Trophoblast cell (in vitro differentiated cells and primary cell): ENCODE data around the gene SLC22A23.

Experiments used
- DNase-seq, 2 donors: peaks; one replicate each; pipeline ENCODE4 v3.0.0-alpha.2; 2016
- H2AFZ ChIP-seq: 2 replicates; pipeline ENCODE4 v1.6.1; 2013; ENCODE audit warnings: low read length, moderate library complexity, mild to moderate bottlenecking; ENCODE audit not compliant: insufficient read depth, poor library complexity
- H2AK5ac ChIP-seq: 2 replicates; pipeline ENCODE4 v1.6.1; 2013; ENCODE audit warnings: mild to moderate bottlenecking, low read length
- H2BK120ac ChIP-seq: 2 replicates; pipeline ENCODE4 v1.6.1; 2013; ENCODE audit warnings: low read length, mild to moderate bottlenecking, moderate library complexity; ENCODE audit not compliant: insufficient read depth, poor library complexity
- H2BK12ac ChIP-seq: 2 replicates; pipeline ENCODE4 v1.6.1; 2013; ENCODE audit warnings: mild to moderate bottlenecking, low read length, moderate library complexity
- H2BK5ac ChIP-seq: 2 replicates; pipeline ENCODE4 v1.6.1; 2013; ENCODE audit warnings: low read length, low read depth, moderate library complexity, mild to moderate bottlenecking; ENCODE audit not compliant: poor library complexity
- H3K14ac ChIP-seq: 2 replicates; pipeline ENCODE4 v1.6.1; 2013; ENCODE audit warnings: mild to moderate bottlenecking, low read length
- H3K18ac ChIP-seq: 2 replicates; pipeline ENCODE4 v1.6.1; 2013; ENCODE audit warnings: mild to moderate bottlenecking, low read length
- H3K23ac ChIP-seq: 2 replicates; pipeline ENCODE4 v1.6.1; 2013; ENCODE audit warnings: low read length
- H3K27ac ChIP-seq: 2 replicates; pipeline ENCODE4 v1.5.1; 2013; ENCODE audit warnings: low read depth, mild to moderate bottlenecking, inconsistent platforms, low read length, moderate library complexity
- H3K27me3 ChIP-seq: 2 replicates; pipeline ENCODE4 v1.6.1; 2013; ENCODE audit warnings: inconsistent platforms, mild to moderate bottlenecking, low read length, moderate library complexity; ENCODE audit not compliant: insufficient read depth
- H3K36me3 ChIP-seq, 2 experiments: 1 replicate in 1 of 2; 2 replicates in 1 of 2; pipeline ENCODE4 v1.6.1; 2013; ENCODE audit warnings: low read length in 2 of 2, mild to moderate bottlenecking in 2 of 2, moderate library complexity in 1 of 2; ENCODE audit not compliant: insufficient read depth in 2 of 2, control insufficient read depth in 1 of 2
- H3K4ac ChIP-seq: 2 replicates; pipeline ENCODE4 v1.6.1; 2013; ENCODE audit warnings: low read depth, mild to moderate bottlenecking, low read length, moderate library complexity
- H3K4me1 ChIP-seq, 2 experiments: 1 replicate in 1 of 2; 2 replicates in 1 of 2; pipeline ENCODE4 v1.6.1; 2013; ENCODE audit warnings: low read length in 2 of 2, mild to moderate bottlenecking in 2 of 2, moderate library complexity in 1 of 2; ENCODE audit not compliant: insufficient read depth in 2 of 2, control insufficient read depth in 1 of 2
- H3K4me2 ChIP-seq: 2 replicates; pipeline ENCODE4 v1.6.1; 2013; ENCODE audit warnings: inconsistent platforms, mild to moderate bottlenecking, low read length, moderate library complexity
- H3K4me3 ChIP-seq: 2 replicates; pipeline ENCODE4 v1.5.1; 2013; ENCODE audit warnings: mild to moderate bottlenecking, low read depth, low read length, inconsistent platforms
- H3K79me1 ChIP-seq: one replicate; pipeline ENCODE4 v1.6.1; 2013; ENCODE audit warnings: low read length
- H3K79me2 ChIP-seq: 2 replicates; pipeline ENCODE4 v1.6.1; 2013; ENCODE audit warnings: low read length, mild to moderate bottlenecking; ENCODE audit not compliant: control insufficient read depth, insufficient read depth, poor library complexity
- H3K9ac ChIP-seq: 2 replicates; pipeline ENCODE4 v1.6.1; 2013; ENCODE audit warnings: mild to moderate bottlenecking, low read length
- H3K9me3 ChIP-seq: 2 replicates; pipeline ENCODE4 v1.6.1; 2013; ENCODE audit warnings: low read depth, mild to moderate bottlenecking, control low read depth, inconsistent platforms, low read length; ENCODE audit not compliant: insufficient read depth
- H4K12ac ChIP-seq: 2 replicates; pipeline ENCODE4 v1.6.1; 2013; ENCODE audit warnings: low read depth, mild to moderate bottlenecking, low read length, moderate library complexity
- H4K8ac ChIP-seq: 2 replicates; pipeline ENCODE4 v1.6.1; 2013; ENCODE audit warnings: low read depth, mild to moderate bottlenecking, low read length, moderate library complexity
- H4K91ac ChIP-seq: one replicate; pipeline ENCODE4 v1.6.1; 2013; ENCODE audit warnings: low read depth, mild to moderate bottlenecking, low read length, moderate library complexity
- WGBS: extraction: QIAGEN DNeasy Blood & Tissue Kit; methylation state at CpG from one replicate; pipeline ENCODE4 v1.1.7; 2013; ENCODE audit warnings: missing lambda C conversion rate; ENCODE audit not compliant: insufficient read length, insufficient coverage; ENCODE audit errors: extremely low coverage; 5-methylcytosine and 5-hydroxymethylcytosine counted together

SLC22A23 gene

GRCh38 chr6:3301506-3301905 is 155.3 kb downstream of the SLC22A23 start:
- Histone ChIP-seq H4K91ac (no peak overlapping the region), H2BK5ac (no peak overlapping the region), H2AK5ac (no peak overlapping the region), H3K9ac (no peak overlapping the region), H3K4me3 (no peak overlapping the region), H3K9me3 (no peaks in the 10 kb centered on the region), H3K4me1 (no peaks in the 10 kb centered on the region), H2AFZ (no peak overlapping the region), H4K12ac (no peak overlapping the region), H2BK12ac (no peak overlapping the region), H3K79me2 (no peaks in the 10 kb centered on the region), H3K4me2 (no peak overlapping the region), H3K36me3 (peaks cover 11 to 13% of the 10 kb centered on the region in 2 experiments), H3K18ac (no peak overlapping the region), H3K4ac (no peak overlapping the region), H3K27me3 (no peaks in the 10 kb centered on the region), H3K79me1 (no peaks in the 10 kb centered on the region), H3K14ac (no peak overlapping the region), H3K23ac (no peak overlapping the region), H3K27ac (no peak overlapping the region), H2BK120ac (no peak overlapping the region), H4K8ac (no peak overlapping the region)
- WGBS, result no CpG with 5 or more reads among the region's 8 CpGs
- DNase-seq, result no peak

DNA sequence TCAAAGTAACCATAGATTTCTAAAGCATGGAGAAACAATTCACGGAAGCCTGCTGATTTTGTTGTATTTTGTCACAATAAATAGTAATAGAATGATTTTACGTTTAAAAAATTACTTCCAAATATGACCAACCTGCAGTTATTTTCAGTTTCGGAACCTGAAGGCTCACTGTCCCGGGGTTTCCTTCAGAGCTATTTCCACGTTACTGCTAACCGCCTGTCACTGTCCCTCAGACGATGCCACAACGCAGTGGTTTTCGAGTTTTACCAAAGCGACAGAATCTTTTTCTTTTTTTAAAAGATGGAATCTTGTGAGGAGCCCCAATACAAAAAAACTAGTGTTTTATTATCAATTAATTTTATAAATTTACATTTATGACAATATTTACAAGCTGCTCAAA is 157.6 kb downstream of the SLC22A23 start:
- no peak overlapping the region for H4K91ac ChIP-seq
- no peak overlapping the region for H4K12ac ChIP-seq

GRCh38 chr6:3297909-3298308 is 158.9 kb downstream of the SLC22A23 start:
- Histone ChIP-seq H2AK5ac (no peak overlapping the region), H4K12ac (no peak overlapping the region), H3K79me1 (no peaks in the 10 kb centered on the region), H2BK5ac (no peak overlapping the region), H3K4ac (no peak overlapping the region), H3K18ac (no peak overlapping the region), H4K91ac (no peak overlapping the region), H2BK12ac (no peak overlapping the region), H3K4me1 (no peaks in the 10 kb centered on the region), H4K8ac (no peak overlapping the region), H3K9me3 (no peaks in the 10 kb centered on the region), H3K14ac (no peak overlapping the region), H3K9ac (no peak overlapping the region), H3K36me3 (peaks cover 25 to 32% of the 10 kb centered on the region in 2 experiments), H3K4me3 (no peak overlapping the region), H3K23ac (no peak overlapping the region), H3K27me3 (no peaks in the 10 kb centered on the region), H3K79me2 (no peaks in the 10 kb centered on the region), H2BK120ac (no peak overlapping the region), H3K27ac (no peak overlapping the region), H2AFZ (no peak overlapping the region), H3K4me2 (no peak overlapping the region)
- no peak for DNase-seq
- WGBS, result no CpG with 5 or more reads among the region's 11 CpGs

More for the DNA sequence above, 157.6 kb downstream of the SLC22A23 start:
- no peak overlapping the region for H3K27ac ChIP-seq
- no peak overlapping the region for H2BK120ac ChIP-seq
- no peak overlapping the region for H3K4me2 ChIP-seq
- DNase-seq, result no peak
- H2AK5ac ChIP-seq, result no peak overlapping the region
- no peak overlapping the region for H2AFZ ChIP-seq
- H3K4me3 ChIP-seq, result no peak overlapping the region
- H3K9me3 ChIP-seq, result no peaks in the 10 kb centered on the region
- H3K4me1 ChIP-seq, result no peaks in the 10 kb centered on the region
- no peak overlapping the region for H3K14ac ChIP-seq
- no peak overlapping the region for H2BK5ac ChIP-seq
- no peaks in the 10 kb centered on the region for H3K79me1 ChIP-seq
- no peak overlapping the region for H4K8ac ChIP-seq
- no CpG with 5 or more reads among the region's 10 CpGs for WGBS
- H3K23ac ChIP-seq, result no peak overlapping the region
- no peaks in the 10 kb centered on the region for H3K27me3 ChIP-seq
- H2BK12ac ChIP-seq, result no peak overlapping the region
- no peak overlapping the region for H3K9ac ChIP-seq
- H3K36me3 ChIP-seq, result peaks cover 24 to 25% of the 10 kb centered on the region in 2 experiments
- H3K79me2 ChIP-seq, result no peaks in the 10 kb centered on the region
- H3K18ac ChIP-seq, result no peak overlapping the region
- H3K4ac ChIP-seq, result no peak overlapping the region

- no peak for DNase-seq
- WGBS, result no CpG with 5 or more reads among the region's 9 CpGs
- no peak overlapping the region for H3K23ac ChIP-seq
These were observed 159.8 kb downstream of the SLC22A23 start for GRCh38 chr6:3297006-3297405.

More at GRCh38 chr6:3297006-3297405, 159.8 kb downstream of the SLC22A23 start:
- H3K4ac ChIP-seq, result no peak overlapping the region
- no peaks in the 10 kb centered on the region for H3K9me3 ChIP-seq
- H4K12ac ChIP-seq, result no peak overlapping the region
- H3K18ac ChIP-seq, result no peak overlapping the region
- no peak overlapping the region for H2AFZ ChIP-seq
- H2BK120ac ChIP-seq, result no peak overlapping the region
- H3K4me2 ChIP-seq, result no peak overlapping the region
- no peaks in the 10 kb centered on the region for H3K79me1 ChIP-seq
- H3K4me3 ChIP-seq, result no peak overlapping the region
- no peak overlapping the region for H4K8ac ChIP-seq
- H3K79me2 ChIP-seq, result no peaks in the 10 kb centered on the region
- peaks cover 34 to 39% of the 10 kb centered on the region in 2 experiments for H3K36me3 ChIP-seq
- no peaks in the 10 kb centered on the region for H3K4me1 ChIP-seq
- H4K91ac ChIP-seq, result no peak overlapping the region
- no peak overlapping the region for H2BK12ac ChIP-seq
- H3K14ac ChIP-seq, result no peak overlapping the region
- no peaks in the 10 kb centered on the region for H3K27me3 ChIP-seq
- H2BK5ac ChIP-seq, result no peak overlapping the region
- H3K9ac ChIP-seq, result no peak overlapping the region
- H2AK5ac ChIP-seq, result no peak overlapping the region
- H3K27ac ChIP-seq, result no peak overlapping the region
